T-helper 1 cell treated with Interleukin-12 subunit alpha and Interleukin-12 subunit beta and Interleukin-4 antibody, amounts not matched to agents 30 ng/mL and 1 ng/mL, for 36 hours (primary cell): Measurements from ENCODE around the gene ANKRD44. TPM values are rescaled to one million over a fixed set of nuclear protein-coding genes. Genes with fewer than 3 reads are reported as not detected.

Source experiments
- intact Hi-C: fragments of 100-400 bp; cut with micrococcal nuclease; formaldehyde crosslinking; loops from one replicate; pipeline ENCODE4 v1.15.1; 2024
- total RNA-seq: library from RNA; stranded (reverse); gene quantifications from 2 replicates; pipeline ENCODE4 v1.2.3, GENCODE V29; 2022

ANKRD44 gene
- total RNA-seq, 1 donor from 2014 or later = 256 TPM

DNA sequence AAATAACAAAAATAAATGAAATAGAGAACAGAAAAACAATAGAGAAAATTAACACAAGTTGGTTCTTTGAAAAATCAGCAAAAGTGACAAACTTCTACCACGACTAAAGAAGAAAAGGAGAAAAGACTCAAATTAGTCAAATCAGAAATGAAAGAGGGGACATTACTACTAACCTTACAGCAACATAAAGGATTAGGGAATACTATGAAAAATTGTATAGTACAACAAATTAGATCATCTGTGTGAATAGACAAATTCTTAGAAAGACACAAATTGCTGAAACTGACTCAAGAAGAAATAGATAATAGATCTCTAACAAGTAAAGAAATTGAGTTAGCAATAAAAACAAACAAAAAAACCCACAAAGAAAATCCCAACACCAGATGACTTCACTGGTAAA is 335.6 kb downstream of the ANKRD44 start:
- intact Hi-C loops = no loop called here

GRCh38 chr2:196971574-196972279 is 338.9 kb downstream of the ANKRD44 start:
- intact Hi-C loops = no loop called here

DNA sequence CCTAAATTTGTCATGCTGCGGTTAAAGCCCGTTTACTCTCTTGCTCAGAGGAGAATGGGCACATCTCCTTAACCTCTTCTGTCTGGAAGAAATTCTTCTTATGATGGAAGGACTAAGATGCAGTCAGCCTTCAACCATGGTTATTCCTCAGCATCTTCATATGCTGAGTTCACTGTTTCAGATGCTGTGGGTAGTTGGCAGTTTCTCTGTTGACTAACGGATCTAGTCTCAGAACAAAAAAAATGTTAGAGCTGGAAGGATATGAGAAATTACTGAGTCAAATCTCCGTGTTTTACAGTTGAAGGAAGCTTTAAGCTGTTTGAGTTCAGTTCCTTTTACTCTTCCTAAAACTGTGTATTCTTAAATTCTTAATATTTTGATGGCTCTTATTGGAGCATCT is 340.5 kb downstream of the ANKRD44 start:
- intact Hi-C loops = no loop called here

GRCh38 chr2:196968516-196968915 is 342.1 kb downstream of the ANKRD44 start:
- intact Hi-C loops = no loop called here

DNA sequence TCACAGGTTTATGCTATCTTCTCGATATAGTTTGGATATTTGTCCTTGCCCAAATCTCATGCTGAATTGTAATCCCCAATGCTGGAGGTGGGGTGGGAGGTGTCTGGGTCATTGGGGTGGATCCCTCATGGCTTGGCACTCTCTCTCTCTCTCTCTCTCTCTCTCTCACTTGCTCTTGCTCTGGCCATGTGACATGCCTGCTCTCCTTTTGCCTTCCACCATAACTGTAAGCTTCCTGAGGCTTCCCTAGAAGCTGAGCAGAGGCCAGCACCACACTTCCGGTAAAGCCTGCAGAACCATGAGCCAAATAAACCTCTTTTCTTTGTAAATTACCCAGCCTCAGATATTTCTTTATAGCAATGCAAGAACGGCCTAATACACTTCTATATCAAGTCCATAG is 342.8 kb downstream of the ANKRD44 start:
- intact Hi-C loops = no loop called here

GRCh38 chr2:196967116-196967515 is 343.5 kb downstream of the ANKRD44 start:
- intact Hi-C loops = no loop called here

- intact Hi-C loops = no loop called here
Measured at GRCh38 chr2:196966061-196966460, 344.5 kb downstream of the ANKRD44 start.

DNA sequence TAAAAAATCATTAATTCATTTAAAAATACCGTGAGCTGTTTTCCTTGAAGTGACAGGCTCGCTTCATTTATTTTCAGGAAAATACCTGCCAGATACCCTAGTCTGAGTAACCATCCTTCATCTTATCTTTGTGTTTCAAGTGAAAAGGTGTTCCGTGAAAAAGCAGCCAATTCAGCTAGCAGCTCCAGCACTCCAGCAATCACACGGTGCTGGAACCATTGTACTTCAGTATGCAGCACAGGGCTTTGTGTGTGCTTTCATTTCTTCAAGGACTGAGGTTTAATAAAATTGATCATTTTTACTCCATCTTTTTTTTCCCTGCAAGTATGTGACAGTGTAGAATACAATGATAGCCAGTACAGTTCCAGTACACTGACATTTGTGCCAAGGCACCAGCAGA is 344.9 kb downstream of the ANKRD44 start:
- intact Hi-C loops = no loop called here

GRCh38 chr2:196963961-196964360 is 346.6 kb downstream of the ANKRD44 start:
- intact Hi-C loops = no loop called here

DNA sequence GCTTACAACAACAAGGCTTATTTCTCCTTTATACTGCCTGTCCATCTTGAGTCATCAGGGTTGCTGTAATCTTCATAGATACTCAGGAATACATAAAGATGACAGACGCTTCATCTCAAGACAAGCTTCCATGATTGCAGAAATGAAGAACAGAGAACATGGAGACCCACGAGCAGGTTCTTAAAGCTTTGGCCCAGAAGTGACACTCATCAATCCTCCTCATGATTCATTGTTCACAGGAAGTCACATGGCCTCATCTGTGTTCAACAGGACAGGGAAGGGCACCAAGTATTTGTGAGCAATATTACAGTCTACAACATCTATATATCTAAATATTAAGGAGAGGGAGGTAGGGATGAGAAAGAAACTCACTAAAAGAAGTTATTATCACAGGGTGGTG is 347.5 kb downstream of the ANKRD44 start:
- intact Hi-C loops = no loop called here

DNA sequence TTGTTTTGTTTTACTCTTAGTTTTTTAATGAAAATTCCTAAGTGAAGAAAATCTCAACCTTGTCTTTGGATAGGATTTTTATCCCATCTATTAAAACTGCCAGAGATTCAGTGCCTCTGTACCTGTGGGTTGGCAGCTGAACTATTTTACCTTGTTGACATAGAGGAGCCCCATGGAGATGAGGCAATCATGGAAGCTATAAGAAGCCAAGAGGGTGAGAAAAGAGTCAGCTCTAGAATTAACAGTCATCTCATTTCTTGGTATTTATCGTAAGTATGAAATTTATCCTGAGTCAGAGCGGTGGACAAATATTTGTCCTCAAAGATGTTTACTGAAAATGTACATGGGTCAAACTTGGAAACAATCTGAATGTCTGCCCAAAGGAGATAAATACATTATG is 348.3 kb downstream of the ANKRD44 start:
- intact Hi-C loops = loop anchor here (1.0 kb wide), 2 partner anchors 26 to 35 kb away; no protein-coding TSS in a partner anchor

- intact Hi-C loops = loop anchor here (1.0 kb wide), 2 partner anchors 26 to 35 kb away; no protein-coding TSS in a partner anchor
Measured at GRCh38 chr2:196961889-196962288, 348.7 kb downstream of the ANKRD44 start.

GRCh38 chr2:196959734-196960338 is 350.7 kb downstream of the ANKRD44 start:
- intact Hi-C loops = no loop called here

DNA sequence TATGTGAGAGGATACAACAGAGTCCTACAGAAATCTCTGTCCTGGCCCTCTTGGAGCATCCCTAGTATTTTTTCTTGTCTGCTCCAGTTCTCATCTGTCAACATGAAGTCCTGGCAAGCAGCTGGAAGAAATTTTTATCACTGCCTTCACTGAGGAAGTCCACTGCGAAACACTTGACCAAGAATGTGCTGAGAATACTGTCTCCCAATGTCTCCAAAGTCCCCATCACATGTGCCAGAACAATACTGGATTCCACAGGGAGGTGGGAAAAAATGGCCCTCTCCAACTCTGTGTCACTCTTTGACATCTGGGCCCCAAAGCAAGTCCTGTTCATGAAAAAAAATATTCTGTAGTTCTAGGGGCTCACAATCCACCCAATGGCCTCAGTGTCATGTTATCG is 351.3 kb downstream of the ANKRD44 start:
- intact Hi-C loops = no loop called here

DNA sequence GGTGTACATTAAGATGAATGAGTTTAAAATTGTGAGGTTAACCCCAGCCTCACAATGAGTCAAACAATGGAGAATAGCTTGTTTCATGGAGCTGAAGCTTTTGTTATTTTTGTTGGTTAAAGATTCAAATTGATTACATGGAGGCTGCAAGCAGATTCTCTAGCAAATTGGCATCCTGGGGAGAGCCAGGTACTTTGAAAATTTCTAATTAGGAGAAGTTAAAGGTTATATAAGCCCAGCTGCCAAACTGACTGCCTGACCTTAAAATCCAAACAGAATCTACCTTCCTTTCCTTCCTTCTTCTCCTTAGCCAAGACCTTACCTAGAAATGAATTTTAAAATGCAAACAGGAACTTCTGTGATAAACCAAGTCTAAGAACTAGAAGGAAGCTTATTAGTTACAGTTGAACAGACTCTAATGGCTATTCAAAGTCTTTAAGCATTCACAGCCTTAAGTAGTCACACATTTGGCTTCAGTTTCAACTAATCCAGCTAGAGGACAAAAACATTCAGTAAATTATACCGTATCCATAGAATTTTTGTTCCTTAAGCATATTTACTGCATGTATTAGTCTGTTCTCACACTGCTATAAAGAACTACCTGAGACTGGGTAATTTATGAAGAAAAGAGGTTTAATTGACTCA is 352.6 kb downstream of the ANKRD44 start:
- intact Hi-C loops = no loop called here

DNA sequence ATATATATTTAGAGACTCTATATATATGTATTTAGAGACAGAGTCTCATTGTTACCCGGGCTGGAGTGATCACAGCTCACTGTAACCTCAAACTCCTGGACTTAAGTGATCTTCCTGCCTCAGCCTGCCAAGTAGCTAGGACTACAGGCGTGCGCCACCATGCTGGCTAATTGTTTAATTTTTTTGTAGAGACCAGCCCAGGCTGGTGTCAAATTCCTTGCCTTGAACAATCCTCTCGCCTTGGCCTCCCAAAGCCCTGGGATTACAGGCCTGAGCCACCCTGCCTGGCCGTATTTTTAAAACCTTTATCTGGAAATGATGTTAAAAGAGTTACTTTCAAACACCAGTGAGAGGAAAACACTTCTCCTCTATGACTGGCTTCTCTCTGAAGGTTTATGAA is 353.1 kb downstream of the ANKRD44 start:
- intact Hi-C loops = no loop called here

GRCh38 chr2:196956069-196956468 is 354.5 kb downstream of the ANKRD44 start:
- intact Hi-C loops = no loop called here

DNA sequence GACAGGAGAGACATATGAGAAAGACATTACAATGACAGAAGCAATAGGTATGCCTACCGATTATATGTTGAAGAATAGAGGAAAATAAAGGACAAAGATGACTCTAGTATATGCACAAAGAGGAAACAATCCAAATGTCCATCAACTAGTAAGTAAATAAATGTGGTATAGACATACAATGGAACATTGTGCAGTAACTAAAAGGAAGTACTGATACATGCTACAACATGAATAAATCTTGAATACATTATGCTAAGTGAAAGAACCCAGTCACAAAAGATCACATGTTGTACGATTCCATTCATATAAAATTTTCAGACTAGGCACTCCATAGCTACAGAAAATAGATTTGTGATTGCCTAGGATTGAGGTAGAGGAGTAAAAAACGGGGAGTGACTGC is 355.5 kb downstream of the ANKRD44 start:
- intact Hi-C loops = no loop called here

GRCh38 chr2:196954001-196954400 is 356.6 kb downstream of the ANKRD44 start:
- intact Hi-C loops = no loop called here

GRCh38 chr2:196952936-196953335 is 357.6 kb downstream of the ANKRD44 start:
- intact Hi-C loops = no loop called here

GRCh38 chr2:196951973-196952372 is 358.6 kb downstream of the ANKRD44 start:
- intact Hi-C loops = no loop called here

DNA sequence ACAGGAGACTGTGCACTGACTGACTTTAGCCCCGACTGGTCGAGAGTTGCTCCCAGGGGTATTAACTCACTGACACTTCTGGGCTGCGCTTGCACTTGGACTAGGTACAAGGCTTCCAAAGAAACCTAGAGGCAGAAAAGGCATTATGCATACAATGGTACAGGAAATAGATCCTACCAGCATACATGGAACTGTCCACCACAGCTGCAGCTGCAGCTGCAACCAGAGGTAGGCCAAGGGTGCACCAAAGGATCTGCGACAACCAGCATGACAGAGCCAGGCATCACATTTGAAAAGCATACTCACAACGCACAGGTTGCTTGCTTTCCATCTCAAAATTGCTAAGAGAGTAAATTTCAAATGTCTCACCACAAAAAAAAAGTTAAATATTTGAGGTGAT is 361.5 kb downstream of the ANKRD44 start:
- intact Hi-C loops = no loop called here

GRCh38 chr2:196944570-196944969 is 366.0 kb downstream of the ANKRD44 start:
- intact Hi-C loops = no loop called here
